NCI-H146 treated with DMSO at 0.1 percent for 48 hours (cell line): ENCODE measurements around the gene TTLL1.
A peak's percentile ranks its signal among the peaks of the same experiment; 100 is the strongest.
"Not testable (repeated sequence)": the region's sequence is repeated elsewhere in the genome, so short reads cannot be mapped to it uniquely, and the experiment has no call there.

Experiments used
- DNase-seq: peaks from one replicate; lab custom pipeline; 2025; ENCODE audit not compliant: unreplicated experiment; lab: John Stamatoyannopoulos, UW

Gene TTLL1

GRCh38 chr22:43077121-43077877 lies 11.9 kb downstream of the TTLL1 start:
- no peak for DNase-seq

- no peak for DNase-seq
Observed at GRCh38 chr22:43066844-43067385, 22.3 kb downstream of the TTLL1 start.

GRCh38 chr22:43066134-43066533 lies 23.1 kb downstream of the TTLL1 start:
- no peak for DNase-seq

- no peak for DNase-seq
Observed at GRCh38 chr22:43060183-43060582, 29.0 kb downstream of the TTLL1 start.

- no peak for DNase-seq
Observed at GRCh38 chr22:43057641-43058040, 31.6 kb downstream of the TTLL1 start.

GRCh38 chr22:43053176-43053575 lies 36.0 kb downstream of the TTLL1 start:
- no peak for DNase-seq

GRCh38 chr22:43050995-43051394 lies 38.2 kb downstream of the TTLL1 start:
- no peak for DNase-seq

- no peak for DNase-seq
Observed at GRCh38 chr22:43047605-43048004, 41.6 kb downstream of the TTLL1 start.

- DNase-seq, result no peak
Observed at GRCh38 chr22:43044290-43044712, 44.9 kb downstream of the TTLL1 start.

- peak; percentile 45 for DNase-seq
Observed at GRCh38 chr22:43042101-43042780, 47.0 kb downstream of the TTLL1 start.

GRCh38 chr22:43039800-43040199 lies 49.4 kb downstream of the TTLL1 start:
- peak; percentile 83 for DNase-seq

- DNase-seq, result no peak
Observed at GRCh38 chr22:43038325-43038724, 50.9 kb downstream of the TTLL1 start.

GRCh38 chr22:43036282-43036829 lies 52.8 kb downstream of the TTLL1 start:
- no peak for DNase-seq

- no peak for DNase-seq
Observed at GRCh38 chr22:43035250-43035649, 53.9 kb downstream of the TTLL1 start.

GRCh38 chr22:43031617-43032016 lies 57.6 kb downstream of the TTLL1 start:
- no peak for DNase-seq

GRCh38 chr22:43018615-43019014 lies 70.6 kb downstream of the TTLL1 start:
- DNase-seq, result no peak

- no peak for DNase-seq
Observed at GRCh38 chr22:43017525-43018460, 71.4 kb downstream of the TTLL1 start.

- not testable (repeated sequence) for DNase-seq
Observed at GRCh38 chr22:43016150-43016549, 73.0 kb downstream of the TTLL1 start.

GRCh38 chr22:43015677-43016042 lies 73.5 kb downstream of the TTLL1 start:
- no peak for DNase-seq

- peak; percentile 87 for DNase-seq
Observed at GRCh38 chr22:43014869-43015676, 74.1 kb downstream of the TTLL1 start, which contains the start of gene PACSIN2. Gene PACSIN2 (minus strand): TSS chr22:43015149. CDS start chr22:42912080, 103,069 bp downstream.
